NCI-H345 (cell line): ENCODE measurements around the gene CTBP2.

Experiments
- DNase-seq: peaks from one replicate; lab custom pipeline; 2025; lab: John Stamatoyannopoulos, UW

Gene CTBP2

DNA sequence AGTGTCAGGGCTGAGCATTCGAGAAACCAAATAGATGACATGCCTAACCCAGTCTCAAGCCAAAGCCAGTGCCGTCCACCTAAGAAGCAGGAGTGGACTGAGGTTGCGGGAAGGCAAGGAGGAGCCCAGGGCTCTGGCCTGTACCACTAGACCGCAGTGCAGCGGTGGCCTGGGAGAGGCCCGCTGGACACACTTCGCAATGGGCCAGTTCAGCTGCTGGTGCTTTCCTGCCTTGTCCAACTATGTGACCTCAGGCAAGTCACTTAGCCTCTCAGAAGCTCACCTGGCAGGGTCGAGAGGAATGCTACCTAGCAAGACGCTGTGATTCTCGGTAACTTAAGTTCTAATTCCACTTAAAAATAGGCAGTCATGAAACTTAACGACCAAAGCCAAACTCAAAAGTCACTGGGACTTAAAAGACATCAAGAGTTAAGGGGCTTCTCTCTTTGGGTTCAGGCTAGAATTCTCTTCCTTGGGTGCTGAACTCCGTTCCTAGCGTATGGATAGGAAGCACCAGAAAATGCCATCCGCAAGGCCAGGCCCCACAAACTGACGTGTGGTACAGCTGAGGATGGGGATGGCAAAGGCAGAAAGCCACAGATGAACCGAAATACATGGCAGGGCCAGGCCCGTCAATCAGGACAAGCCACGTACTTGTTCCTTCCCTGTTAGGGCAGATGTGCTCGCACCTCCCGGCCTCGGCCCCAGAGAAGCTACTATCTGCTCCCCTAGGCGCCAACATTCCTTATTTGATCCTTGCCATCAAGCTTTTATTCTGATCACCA is 34.2 kb downstream of the CTBP2 start:
- no peak for DNase-seq

DNA sequence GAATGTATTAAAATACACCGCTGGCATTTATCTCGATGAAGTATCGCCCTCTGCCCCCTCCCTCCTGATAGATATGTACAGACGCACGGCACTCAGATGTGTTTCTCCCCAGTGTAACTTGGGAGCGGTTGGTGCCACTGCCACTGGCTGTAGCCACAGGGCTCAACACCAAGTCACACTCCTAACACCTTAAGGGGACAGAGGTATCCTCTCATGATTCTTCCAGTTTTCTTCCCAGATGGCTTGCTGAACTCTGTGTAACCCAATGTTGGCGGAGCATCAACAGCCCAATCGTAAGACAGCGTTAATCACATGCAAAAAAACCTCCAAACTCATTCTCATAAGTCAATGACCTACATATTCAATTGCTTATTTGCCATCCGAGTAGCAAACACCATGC is 35.5 kb downstream of the CTBP2 start:
- no peak for DNase-seq

DNA sequence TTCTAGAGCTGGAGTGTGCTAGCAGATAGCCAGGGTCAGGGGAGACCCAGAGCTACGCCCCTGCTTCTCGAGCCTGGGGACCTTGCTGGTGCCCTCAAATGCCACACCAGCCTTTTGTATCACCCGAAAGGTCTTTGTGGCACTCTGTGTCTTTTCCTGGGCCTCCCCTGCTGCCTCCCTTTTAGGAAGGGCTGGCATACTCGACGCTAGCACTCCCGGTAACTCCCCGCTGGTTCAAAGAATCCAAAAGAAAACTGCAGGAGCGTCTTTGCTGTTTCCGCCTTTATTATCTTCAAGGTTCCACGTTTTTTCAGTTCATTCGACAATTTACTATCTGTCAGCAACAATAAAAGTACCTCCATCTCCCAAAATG is 36.3 kb downstream of the CTBP2 start:
- DNase-seq, result no peak

DNA sequence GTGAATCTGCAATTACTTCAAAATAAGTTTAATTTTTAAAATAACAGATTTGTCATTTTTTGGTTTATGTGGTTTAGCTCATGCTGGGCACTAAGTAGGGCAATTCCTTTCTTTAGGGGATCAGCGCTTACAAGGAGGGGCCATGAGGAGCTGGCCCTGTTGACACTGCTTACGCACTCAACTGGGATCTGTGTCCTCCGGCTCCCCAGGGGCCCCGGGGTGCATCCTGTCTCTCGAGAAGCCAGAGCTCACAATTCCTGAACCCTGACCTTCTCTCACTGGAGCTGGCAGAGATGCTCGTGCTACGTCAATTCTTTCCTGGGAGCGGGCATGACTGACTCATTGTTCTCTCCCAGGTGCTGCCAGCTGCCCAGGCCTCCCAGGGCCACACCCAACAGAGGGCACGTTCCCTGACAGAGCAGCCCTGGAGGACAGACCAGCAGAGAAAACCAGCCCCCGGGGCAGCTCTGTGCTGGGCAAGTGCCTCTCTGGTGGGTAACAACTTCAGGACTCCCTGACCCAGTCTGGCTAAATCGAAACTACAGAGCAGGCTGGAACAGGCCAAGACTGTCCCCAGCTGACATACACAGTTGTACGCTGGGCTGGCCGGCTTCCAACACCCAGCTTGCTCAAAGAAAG is 36.8 kb downstream of the CTBP2 start:
- DNase-seq, result peak; percentile 78

DNA sequence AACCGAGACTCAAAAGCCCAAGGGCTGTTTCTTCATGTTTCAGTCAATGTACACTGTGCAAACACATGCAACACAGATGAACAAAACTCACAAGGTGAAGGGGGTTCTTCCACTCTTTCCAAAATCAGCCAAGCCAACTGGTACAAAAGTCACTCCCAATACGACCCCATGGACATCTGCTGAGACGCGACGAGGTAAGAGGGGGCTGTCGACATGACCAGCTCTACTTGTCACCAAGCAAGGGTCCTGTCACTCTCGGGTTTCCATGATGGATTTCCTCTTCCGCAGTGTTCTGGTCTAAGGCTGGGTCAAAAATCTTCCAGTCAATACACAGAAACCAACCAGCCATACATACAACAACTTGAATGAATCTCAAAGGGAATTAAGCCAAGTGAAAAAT is 37.8 kb downstream of the CTBP2 start:
- DNase-seq, result no peak

DNA sequence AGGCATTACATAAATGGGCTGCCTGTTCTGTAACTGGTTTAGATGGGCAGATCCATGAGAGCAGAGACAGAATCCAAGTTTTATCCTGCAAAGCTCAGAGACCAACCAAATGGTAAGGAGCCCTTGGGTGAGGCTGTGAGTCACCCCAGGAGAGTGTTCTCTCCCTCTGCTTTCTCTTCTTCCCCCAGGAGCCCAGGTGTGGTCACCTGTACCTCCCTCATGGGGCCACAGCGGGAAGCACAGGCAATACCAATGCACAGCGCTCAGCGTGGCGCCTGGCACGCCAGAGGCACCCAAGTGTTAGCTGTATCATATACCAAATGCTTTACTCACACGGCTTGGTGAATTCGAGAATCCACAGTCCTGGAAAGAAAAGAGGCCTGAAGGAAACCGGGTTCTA is 39.4 kb downstream of the CTBP2 start:
- DNase-seq, result no peak

DNA sequence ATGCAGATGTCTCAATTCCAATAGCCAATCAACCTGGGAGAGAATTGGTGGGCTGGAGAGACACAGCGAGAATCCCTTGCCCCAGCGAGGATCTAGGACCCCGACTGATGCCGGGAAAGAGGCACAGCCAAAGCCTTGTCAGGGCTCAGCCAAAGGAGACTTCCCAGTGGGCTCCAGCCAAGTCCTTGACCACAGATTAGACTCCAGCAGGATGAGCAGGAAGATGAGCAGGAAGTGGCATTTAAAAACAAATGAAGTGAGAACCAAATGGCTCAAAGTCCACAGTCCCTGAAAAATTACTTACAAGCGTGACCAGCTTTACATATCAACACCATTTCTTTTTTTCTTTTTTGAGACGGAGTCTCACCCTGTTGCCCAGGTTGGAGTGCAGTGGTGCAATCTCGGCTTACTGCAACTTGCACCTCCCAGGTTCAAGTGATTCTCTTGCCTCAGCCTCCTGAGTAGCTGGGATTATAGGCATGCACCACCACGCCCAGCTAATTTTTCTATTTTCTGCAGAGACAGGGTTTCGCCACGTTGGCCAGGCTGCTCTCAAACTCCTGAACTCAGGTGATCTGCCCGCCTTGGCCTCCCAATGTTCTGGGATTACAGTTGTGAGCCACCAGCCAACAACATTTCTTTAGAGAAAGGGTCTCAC is 40.2 kb downstream of the CTBP2 start:
- DNase-seq, result no peak

DNA sequence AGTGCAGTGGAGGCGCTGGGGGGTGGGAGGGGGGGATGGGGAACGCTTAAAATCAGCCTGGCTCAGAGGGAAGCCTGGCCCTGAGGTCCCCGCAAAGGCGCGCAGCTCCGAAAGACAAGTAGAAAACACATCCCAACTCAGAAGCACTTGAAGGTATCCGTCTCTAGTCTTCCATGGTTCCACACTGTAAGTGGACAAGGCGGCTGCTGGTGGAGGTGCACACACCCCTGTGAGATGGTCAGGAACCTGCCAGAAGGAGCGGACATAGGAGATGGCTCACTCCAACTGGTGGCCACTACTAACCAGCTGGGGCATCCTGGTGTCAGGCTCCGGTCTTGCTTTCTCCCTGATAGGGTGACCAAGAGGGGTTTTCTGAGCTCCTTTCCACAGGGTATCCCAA is 41.7 kb downstream of the CTBP2 start:
- DNase-seq, result no peak

DNA sequence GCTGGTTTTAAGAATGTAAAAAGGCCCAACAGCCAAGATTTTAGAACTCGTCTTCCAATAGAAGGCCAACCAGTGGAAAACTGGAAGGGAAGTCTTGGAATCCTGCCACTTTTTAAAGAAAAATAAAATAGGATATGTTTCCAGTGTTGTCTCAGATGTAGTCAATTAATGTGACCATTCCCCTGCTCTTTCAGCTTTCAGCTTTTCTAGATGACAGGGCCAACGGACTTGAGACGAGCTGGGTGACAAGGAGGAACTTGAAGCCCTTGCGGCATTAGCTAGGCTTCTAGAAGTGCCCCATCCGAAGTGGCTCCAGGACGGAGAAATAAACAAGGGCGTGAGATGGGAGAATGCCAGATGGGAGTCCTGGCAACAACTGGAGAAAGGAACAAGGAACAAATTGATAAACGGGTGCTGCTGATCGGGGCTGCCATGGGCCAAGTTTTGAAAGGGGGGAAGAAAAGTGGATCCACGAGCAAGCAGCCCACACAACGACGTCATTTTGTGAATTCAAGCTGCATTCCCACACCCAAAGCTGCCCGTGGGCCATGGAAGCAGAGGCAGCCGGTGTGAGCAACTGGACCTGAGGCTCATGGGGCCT is 42.3 kb downstream of the CTBP2 start:
- DNase-seq, result no peak

DNA sequence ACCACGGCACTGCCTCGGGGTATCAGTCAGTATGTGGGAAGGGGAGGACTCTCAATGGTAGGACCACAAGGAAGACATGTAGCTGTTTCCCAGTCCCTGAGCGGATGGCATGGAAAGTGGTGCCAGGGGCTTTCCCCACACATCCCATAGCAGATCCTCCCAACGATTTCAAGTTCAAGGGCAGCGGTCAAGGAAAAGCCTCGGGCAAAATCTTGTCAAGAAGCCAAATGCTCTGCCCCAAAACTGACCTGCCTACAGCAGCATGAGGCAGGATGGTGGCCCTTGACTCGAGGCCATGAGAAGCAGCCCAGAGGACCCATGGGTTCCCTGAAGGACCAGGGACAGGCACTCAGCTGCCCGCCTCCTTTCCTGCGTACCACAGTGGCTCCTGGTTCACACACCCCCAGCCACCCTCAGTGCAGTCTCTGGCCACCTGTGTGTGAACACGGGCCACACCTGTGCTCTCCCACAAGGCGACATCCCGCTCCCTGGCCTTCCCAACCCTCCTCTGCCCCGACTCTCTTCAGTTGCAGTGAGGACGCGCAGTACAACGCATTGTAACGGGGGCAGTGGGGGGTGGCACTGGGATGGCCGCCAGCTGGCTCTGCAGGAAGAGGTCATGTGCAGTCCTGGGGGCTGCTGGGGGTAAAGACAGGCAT is 43.6 kb downstream of the CTBP2 start:
- no peak for DNase-seq

DNA sequence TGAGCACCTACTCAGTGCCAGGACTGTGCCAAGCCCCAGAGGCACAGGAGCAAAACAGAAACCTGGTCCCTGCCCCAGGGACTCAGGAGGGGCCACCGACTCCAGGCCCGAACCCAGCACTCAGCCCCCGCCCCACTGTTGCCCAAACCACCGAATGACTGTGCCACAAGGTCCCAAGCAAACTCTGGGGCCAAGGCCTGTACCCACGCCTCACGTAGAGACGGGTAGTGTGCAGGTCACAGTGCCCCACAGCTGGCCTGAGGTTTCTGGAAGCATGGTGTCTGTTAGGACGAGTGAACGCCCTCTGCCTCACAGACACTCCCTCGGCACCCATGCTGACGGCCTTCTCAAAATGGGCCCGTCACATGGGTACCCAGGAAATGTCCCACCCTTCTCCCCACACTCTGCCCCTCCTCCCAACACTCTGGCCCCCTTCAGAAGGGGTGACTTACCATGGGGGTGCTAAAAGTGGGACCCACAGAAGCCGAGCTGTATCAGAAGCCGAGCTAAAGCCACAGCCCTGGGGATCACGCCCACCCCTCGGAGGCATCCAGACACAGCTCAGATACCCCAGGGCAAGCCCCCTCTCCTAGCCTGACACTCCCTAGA is 44.2 kb downstream of the CTBP2 start:
- no peak for DNase-seq

DNA sequence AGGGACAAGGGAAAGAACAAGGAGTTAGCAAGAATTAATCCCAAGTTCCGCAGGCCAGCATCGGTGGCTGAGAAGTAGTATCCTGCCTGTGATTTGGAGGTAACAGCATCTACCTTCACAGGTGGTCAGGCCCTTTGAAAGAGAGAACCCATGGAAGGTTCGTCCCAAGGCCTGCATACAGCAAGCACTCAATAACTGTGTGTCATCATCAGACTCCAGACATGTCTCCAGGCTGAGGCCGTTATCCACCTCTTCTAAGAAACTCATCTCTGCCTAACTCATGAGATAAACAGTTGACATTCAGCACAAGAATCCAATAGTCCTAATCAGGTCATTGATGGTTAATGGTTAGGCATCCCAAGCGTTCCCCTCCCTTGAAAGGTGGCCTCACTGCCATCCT is 45.0 kb downstream of the CTBP2 start:
- no peak for DNase-seq

DNA sequence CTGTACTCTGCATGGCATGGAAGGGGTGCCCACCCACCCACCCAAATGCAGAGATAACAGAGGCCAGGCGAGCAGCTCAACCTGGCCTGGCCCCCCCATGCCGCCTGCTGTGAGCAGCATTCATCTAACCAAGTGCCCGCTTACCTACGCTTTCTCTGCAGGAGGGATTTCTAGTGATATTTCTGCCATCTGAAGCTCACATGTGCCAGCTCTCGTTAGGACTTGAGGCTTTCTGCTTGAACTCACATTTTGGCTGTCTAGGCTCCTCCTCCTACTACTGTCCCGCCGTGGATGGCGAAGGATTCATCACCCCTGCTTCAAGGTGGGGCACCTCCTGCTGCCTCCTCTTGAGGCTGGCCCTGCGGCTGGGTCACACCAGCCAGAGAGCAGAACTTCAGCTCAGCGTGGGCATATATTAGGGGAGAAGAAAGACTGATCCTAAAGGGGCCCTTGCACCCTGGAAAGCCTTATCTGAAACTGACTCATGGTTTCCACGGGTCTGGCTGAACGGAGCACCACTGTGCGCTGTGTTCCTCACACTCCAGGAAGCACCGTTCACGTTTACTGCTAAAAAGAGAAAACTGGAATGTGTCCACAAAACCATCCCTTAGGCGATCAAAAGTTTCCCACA is 45.5 kb downstream of the CTBP2 start:
- no peak for DNase-seq

DNA sequence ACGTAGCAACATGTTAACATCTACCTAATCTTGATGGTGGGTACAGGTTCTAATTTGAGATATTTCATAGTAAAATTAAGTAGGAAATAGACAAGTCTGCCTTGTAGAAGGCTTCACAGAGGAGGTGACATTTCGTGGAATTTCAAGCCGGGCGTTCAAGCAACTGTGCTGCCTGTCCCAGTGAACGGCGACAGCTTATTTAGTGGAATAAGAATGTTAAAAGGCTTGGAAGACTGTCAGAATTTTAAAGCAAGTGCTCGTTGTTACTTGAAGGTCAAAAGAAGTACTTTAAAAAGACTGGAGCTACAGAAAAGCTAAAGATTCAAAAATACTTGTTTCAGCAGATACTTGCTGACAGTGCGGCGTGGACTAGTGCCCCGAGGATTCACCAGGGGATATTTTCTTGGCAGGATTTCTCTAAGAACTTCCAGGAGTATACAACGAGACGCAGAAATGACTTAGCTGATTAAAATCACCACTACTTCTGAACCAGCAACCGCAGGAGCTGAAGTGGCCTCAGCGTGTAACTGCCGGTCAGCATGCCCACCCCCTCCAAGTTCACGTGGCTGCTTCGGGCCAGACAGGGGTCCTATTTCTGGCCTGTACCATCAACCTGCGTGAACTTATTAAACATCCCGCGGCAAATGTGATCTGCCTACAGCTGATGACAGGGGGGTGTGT is 46.5 kb downstream of the CTBP2 start:
- no peak for DNase-seq

DNA sequence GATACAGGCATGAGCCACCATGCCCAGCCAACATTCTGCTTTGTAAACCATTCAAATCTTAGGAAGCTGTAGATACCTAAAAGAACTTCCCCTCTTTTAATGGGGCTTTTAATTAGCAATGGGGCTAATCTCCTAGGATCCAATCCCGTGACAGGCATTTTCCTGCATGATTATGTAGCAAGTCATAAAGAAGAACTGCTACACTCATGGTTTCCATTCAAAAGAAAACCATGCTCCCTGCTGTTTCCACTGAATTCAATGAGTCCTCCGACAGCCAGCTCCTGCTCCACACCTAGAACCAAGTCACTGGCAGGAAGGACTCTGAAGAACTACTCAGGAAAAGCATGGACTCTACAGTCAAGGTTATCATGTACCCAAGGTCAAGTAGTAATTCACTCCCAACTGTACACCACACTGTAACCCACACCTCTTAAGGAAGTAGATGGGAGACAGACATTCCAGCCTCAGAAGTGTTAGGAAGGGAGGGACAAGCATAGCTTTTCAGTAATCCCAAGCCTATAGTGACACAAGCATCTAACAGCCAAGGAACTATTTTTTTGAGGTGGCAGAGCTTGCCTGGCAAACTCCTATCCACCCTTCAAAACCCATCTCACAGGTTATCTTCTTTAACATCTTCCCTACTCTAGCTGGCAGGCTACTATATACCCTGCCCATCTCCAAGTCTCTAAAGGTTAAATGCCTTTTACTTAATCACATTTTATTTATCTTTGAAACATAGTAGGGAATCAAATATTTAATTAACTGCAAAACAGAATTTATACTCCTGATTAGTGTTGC is 47.5 kb downstream of the CTBP2 start:
- DNase-seq, result no peak

DNA sequence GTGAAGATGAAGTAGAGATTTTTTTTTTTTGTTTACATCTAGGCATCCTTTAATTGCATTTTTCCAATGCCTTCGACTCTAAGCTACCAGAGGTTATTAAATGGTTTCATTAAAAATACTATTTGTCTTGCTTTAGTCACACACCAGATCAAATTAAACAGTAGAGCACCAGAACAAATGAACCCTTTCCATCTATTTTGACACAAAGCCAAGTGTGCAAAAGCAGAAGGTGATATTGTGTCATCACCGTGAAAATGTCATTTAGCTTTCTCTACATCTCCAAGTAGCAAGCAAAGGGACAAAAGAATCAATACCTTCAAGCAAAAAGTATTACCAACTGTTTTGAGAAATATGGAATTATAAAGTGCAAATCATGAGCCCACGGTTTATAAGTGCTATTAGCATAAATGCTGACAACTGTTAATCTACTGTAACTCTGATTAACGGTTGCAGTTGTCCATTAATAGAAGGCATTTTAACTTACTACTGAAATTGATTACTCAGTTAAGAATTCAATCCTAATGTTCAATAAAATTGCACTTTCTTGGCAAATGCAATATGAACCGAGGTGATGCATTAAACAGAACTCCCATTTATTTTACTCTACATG is 49.1 kb downstream of the CTBP2 start:
- DNase-seq, result no peak

DNA sequence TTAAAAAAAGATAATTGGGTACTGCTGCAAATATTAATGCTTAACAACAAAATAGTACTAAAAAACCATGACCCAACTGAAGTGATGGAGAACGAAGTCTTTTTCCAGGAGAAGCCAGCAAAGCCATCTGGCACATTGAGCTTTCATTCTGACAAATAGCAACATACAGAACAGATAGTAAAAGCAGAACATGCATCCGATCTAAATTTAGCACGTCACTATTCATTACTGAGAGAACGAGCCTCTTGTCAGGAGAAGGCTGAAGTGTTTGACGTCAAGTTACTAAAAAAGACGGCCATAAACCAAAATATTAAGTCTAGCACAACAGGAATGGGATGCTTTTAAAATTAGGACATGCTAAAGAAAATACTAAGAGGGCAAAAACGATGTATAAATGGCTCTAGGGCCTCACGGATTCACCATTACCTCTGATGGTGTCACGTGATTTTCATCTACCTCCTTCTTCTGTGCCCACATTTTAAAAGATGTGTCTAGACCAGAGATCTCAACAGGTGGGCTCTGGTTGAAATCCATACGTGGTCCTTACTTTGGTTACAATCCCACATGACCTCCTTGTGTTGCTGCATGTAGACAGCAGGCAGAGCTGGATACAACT is 52.3 kb downstream of the CTBP2 start:
- no peak for DNase-seq

DNA sequence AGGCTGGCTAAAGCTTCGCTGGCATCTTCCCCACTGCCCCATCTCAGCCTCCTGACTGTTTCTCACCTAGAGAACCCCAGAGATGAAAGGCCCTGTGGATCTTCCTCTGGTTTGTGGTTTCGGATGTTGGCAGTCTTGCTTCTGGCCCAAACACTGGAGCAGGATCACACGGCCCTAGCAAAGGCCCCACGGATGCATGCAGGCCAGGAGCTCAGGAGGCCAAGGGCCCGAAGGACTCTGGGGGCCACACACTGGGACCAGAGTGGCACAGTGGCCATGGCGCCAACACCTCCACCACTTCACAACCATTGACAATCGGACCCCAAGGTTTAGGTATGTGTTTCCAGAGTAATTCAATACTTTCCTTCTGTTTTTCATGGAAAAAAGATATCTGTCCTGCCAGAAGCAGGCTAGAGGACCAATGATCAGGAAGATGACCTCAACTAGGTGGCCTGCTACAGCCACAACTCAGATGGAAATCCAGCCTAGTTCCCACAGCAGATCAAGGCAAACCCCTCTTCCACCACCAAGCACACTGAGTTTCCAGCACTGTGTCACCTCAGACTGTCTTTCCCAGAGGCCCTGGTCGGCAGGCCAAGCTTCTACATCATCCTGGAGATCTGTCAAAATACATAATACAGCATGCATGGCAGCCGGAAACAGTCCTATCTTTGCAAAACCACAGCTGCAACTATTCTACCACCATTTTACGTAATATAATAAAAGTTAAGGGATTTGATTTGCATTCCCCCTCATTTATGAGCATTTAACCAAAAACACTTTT is 53.0 kb downstream of the CTBP2 start:
- no peak for DNase-seq
